HG03103 (cell line): ENCODE results near the gene GDPD1.
"Not testable (repeated sequence)": the region's sequence is repeated elsewhere in the genome, so short reads cannot be mapped to it uniquely, and the experiment has no call there.

ENCODE experiments used
- ATAC-seq: cut with Tn5 transposase; IDR thresholded peaks from one replicate; pipeline ENCODE4 v1.9.1; 2021; ENCODE audit warnings: low read depth; ENCODE audit not compliant: unreplicated experiment

Gene GDPD1

DNA sequence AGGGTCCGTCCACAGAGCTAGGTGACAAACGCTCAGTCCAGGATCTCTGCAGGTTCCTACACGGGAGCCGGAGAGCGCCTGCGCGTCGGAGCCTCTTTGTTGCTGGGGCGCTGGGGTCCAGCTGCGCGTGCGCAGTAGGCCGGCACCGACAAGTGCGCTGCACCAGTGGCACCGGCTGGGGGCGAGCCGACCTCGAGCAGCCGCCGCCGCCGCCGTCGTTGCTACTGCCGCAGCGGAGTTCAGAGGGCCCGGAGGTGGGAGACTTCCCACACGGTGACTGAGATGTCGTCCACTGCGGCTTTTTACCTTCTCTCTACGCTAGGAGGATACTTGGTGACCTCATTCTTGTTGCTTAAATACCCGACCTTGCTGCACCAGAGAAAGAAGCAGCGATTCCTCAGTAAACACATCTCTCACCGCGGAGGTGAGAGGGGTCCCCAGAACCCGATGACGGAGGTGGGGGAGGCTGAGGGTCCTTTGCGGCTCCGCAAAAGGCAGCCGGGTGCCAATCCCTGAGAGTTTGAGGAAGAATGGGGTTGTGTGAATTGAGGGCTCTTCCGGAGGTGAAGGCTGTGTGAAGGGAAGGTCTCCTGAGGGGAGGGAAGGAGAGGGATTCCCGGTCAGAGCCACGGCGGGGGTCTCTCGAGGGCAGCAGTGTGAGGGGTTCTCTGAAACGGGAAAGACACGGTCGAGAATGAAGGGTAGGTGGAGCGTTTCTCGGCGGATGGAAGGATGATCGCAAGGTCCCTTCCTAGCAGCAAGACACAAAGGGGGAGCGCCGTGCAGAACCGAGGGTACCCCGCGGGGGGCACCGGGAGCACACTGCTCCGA, at the start of gene GDPD1:
TSS of gene GDPD1 (plus strand) at position 184 of the 831 bp plus-strand sequence. CDS start at position 283, 99 bp downstream.
- peak; percentile 96 for ATAC-seq

DNA sequence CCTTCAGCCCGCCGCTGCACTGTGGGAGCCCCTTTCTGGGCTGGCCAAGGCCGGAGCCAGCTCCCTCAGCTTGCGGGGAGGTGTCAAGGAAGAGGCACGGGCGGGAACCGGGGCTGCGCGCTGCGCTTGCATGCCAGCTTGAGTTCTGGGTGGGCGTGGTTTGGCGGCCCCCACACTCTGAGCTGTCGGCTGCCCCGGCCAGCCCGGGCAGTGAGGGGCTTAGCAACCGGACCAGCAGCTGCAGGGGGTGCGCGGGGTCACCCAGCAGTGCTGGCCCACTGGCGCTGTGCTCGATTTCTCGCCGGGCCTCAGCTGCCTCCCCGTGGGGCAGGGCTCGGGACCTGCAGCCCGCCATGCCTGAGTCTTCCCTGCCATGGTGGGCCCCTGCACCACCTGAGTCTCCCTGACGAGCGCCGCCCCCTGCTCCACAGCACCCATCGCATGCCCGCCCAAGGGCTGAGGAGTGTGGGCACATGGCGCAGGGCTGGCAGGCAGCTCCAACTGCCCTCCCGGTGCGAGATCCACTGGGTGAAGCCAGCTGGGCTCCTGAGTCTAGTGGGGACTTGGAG, 47.8 kb upstream of the GDPD1 start:
- ATAC-seq = no peak

DNA sequence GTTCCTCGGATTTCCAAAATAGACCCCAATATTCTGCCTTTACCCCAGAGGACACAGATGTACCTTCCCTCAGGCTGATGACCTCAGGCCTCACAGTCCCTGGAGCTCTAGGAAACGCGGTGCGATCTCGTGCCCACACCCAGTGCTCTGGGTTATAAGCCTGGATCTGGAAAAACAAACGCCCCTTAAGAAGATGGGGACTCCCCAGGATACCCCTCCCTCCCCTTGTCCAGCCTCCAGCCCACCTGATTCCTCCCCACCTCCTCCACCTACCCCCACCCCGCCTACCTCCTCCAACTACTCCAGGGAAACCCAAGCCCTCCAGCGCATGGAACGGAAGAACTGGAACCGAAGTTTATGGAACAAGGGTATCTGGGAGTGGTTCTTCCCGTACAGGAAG, 45.6 kb upstream of the GDPD1 start:
- no peak for ATAC-seq

DNA sequence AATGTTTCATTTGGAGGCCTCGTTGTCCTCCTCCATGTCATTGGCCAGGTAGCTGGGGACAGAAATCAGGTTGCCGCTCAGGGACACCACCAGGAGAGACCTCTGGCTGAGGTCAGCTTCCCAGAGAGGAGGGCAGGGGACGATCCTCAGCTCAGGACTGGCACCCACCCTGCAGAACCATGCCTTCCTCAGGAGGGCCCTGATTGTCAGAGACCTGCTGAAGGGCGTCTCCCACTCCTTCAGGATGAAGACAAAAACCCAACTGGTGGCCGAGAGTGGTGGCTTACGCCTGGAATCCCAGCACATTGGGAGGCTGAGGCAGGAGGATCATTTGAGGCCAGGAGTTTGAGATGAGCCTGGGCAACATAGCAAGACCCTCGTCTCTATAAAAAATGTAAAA, 45.2 kb upstream of the GDPD1 start:
- ATAC-seq = no peak

DNA sequence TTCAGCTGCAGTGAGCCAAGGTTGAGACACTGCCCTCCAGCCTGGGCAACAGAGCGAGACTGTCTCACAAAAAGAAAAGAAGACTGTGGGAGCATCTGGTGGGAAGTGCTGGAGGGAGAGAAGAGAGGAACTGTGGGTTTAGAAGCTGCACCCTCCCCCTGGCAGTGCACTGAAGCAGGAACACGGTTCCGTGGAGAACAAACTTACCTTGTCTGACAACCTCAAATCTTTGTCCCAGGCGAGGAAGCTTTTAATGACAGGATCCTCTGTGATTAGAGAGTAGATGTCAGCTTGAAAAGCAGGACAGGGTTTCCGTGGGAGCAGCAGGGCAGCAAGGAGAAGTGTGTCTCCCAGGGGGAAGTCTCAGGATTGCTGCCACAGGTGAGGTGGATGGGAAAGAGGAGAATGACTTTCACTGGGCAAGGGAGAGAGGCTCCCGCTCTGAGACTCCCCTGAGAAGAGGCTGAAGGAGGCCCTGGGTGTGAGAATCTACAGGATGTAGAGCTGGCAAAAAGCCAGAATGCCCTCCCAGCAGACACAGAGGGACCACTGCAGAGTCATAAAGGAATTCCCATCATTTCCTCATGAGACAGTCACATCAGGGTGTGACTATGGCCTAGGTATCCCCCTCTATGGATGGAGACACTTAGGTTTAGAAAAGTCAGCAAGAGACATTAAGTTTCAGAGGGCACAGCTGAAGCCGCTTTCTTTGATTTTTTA, 41.9 kb upstream of the GDPD1 start:
- no peak for ATAC-seq

DNA sequence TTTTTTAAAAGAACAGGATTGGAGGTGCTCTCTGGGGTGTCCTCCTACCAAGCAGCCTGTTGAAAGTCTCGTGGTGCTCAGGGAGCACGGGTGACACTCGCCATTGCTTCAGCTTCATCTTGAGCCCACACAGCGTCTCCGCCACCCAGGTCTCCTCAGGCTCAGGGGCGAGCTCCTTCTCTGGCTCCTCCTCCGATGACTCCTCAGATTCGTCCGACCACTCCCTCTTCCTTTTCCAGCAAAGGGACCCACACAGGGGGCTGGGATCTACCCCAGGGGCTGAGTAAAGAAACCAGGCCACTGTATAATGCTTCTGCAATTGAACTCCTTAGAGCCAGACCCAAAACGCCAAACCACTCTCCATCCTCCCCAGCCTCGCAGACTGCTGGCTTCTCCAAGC, 40.7 kb upstream of the GDPD1 start:
- not testable (repeated sequence) for ATAC-seq

DNA sequence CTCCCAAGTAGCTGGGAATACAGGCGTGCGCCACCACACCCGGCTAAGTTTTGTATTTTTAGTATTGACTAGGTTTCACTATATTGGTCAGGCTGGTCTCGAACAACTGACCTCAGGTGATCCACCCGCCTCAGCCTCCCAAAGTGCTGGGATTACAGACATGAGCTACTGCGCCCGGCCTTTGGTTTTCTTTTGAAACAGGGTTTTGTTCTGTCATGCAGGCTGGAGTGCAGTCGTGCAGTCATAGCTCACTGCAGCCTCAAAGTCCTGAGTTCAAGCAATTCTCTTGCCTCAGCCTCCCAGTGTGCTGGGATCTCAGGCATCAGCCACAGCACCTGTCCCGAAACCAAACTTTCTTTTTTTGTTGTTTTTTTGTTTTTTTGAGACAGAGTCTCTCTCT, 39.7 kb upstream of the GDPD1 start:
- ATAC-seq = no peak

DNA sequence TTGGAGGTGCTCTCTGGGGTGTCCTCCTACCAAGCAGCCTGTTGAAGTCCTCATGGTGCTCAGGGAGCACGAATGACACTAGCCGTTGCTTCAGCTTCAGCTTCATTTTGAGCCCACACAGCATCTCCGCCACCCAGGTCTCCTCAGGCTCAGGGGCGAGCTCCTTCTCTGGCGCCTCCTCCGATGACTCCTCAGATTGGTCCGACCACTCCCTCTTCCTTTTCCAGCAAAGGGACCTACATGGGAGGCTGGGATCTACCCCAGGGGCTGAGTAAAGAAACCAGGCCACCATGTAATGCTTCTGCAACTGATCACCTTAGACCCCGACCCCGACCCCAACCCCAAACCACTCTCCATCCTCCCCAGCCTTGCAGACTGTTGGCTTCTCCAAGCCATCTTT, 38.8 kb upstream of the GDPD1 start:
- no peak for ATAC-seq

DNA sequence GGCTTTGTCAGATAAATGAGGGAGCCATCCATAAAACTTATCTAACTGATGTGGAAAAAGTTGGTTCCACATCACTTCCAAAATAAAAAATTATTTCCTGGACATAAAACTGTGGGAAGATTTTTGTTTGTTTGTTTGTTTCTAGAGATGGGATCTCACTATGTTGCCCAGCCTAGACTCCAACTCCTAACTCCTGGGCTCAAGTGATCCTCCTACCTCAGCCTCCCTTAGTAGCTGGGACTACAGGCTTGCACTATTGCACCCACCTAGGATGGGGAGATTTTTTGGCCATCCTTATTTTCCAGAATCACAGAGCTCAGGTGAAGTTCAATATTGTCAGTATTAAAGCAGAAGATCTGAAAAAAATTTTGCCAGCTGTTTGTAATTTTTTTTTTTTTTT, 34.3 kb upstream of the GDPD1 start:
- no peak for ATAC-seq

DNA sequence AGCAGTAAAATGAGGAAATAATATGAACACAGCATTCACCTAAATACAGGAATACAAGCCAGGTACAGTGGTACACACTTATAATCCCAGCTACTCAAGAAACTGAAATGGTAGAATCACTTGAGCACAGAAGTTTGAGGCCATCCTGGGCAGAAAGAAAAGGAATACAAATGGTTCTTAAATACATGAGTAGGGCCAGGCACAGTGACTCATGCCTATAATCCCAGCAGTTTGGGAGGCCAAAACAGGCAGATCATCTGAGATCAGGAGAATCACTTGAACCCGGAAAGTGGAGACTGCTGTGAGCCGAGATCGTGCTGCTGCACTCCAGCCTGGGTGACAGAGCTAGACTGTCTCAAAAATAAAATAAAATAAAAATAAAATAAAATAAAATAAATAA, 33.5 kb upstream of the GDPD1 start:
- ATAC-seq = no peak

DNA sequence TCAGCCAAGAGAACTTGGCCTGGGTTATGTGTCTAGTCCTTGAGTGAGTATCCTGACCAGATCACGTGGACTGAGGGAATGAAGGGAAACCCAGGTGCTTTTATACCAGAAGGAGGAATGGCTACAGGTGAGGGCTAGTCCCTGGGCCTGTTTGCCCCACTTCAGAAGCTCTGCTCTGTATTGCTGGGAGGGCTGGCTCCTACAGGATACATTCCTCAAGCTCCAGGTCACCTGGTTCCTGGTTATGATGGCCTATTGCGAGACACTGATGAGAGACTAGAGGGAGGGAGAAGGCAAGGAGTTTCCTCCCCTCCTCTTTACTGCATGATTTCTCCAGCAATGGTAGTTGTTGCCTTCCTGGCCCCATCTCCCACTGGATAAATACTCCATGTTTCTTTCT, 29.5 kb upstream of the GDPD1 start:
- no peak for ATAC-seq

DNA sequence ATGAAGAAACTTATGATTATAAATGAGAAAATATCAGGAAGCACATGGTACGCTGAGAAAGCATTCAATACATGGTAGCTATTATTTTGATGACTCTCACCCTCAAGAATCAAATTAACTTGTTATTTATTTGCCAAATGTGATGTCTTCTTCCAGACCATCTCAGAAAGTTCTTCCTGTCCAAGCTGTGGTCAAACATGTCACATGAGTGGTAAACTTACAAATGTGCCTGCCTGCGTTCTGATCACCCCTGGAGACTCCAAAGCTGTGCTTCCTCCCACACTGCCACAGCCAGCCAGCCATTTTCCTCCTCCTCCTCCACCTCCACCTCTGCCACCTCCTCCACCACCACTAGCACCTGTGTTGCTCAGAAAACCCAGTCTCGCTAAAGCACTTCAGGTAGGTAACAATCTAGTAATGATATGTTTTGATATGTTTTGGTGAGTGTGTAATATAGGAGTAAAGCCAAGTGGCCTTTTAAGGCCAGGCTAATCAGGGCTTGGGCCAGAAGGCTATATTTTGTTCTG, 26.9 kb upstream of the GDPD1 start:
- no peak for ATAC-seq

DNA sequence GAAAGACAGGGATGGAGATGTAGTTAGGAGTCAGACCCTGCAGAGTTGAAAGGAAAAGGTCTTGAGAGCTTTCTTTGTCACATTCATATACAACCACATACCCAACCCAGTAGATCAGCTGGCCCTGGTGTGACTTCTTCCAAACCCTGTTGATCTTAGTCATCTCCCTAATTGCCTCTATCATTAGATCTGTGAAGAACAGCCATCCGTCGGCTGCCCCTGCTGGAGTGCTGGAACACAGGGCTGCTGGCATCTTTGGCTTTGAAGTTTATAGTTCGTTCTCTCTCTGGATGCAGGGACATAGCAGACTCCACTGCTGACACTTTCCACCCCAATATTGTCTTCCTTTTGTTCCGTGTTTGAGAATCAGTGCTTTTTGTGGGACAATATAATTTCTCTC, 20.9 kb upstream of the GDPD1 start:
- no peak for ATAC-seq

DNA sequence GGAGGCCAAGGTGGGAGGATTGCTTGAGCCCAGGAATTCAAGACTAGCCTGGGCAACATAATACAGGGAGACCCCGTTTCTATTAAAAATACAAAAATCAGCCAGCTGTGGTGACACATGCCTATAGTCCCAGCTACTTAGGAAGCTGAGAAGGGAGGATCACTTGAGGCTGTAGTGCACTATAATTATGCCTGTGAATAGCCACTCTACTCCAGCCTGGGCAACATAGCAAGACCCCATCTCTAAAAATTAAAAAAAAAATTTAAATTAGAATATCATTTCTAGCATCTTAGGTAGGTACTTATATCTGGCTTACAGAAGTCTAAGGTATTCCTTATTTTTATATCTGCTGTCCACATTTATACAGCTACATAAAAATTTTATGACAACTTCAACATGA, 18.0 kb upstream of the GDPD1 start:
- ATAC-seq = no peak

DNA sequence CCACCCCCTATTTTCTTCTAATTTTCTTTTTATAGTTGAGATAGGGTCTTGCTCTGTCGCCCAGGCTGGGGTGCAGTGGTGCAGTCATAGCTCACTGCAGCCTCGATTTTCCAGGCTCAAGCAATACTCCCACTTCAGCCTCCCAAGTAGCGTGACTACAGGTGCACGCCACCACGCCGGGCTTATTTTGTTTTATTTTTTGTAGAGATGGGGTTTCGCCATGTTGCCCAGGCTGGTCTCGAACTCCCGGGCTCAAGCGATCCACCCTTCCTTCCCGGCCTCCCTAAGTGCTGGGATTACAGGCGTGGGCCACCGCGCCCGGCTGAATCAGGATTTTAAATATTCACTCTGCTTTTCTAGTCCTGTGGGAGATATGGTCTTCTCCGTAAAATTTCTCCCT, 941 bp upstream of the GDPD1 start:
- no peak for ATAC-seq

DNA sequence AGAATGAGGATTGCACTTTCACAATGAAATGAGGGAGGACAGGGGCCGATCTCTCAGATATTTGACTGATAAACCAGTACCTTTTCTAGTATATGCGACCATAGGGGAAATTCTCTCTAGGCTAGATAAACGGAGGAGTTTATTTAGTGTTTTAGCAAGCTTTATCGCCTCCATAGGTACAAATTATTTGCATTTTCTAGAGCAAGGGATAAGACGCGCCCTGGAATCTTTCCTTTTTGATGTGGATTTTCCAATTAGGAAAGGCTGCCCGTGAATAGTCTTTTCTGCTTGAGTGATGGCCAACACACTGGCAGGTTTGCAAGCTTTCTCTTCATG, 351 bp upstream of the GDPD1 start:
- ATAC-seq = no peak

DNA sequence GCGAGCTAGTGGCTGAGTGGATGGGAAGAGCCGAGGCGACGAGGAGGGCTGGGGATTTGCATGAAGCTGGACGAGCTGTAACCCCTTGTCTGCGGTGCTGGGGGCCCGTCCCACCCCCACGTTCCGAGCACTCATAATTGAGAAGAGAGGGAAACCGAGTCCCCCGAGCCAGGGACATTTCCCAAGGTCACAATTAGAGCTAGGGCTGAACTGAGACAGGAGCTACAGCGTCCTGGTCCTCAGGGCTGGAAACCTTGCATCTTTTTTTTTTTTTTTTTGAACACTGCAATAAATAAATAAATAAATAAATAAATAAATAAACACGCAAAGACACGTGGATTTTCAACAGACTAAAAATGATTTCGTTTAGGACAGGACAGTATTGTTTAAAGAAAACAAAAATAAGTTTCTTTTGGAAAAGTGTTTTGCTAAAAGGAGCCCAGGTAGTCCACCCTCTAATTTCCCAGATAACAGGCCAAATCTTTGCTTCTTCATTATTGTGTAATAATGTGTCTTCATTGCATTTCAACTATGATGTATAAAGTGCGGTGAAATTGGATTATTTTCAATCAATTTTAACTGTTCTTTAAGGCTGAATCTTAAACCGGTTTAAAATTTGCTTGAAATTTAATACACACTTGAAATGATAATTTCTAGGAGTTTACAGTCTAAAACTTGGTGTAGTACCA, 992 bp downstream of the GDPD1 start:
- no peak for ATAC-seq

DNA sequence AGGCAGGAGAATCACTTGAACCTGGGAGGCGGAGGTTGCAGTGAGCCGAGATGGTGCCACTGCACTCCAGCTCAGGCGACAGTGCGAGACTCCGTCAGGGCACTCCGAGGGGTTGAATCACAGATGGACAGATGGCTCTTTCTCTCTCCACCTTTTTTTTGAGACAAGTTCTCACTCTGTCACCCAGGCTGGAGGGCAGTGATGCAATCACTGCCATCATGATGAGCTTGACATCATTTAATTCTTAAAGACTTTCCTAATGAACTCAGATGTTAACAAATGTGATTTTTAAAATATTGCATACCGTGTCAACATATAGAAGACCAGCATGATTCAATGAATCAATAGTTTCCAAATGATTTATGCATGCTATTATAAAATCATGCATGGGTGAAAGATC, 3.5 kb downstream of the GDPD1 start:
- ATAC-seq = no peak

DNA sequence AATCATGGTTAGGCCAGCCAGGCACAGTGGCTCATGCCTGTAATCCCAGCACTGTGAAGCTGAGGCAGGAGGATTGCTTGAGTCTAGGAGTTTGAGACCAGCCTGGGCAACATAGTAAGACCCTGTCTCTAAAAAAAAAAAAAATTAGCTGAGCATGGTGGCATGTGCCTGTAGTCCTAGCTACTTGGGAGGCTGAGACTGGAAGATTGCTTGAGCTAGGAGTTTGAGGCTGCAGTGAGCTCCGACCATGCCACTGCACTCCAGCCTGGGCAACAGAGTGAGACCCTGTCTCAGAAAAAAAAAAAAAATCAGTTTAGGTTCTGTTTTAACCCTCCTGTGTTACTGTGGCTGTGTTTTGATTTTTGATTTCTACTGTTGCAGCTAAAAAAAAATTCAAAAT, 8.3 kb downstream of the GDPD1 start:
- not testable (repeated sequence) for ATAC-seq

DNA sequence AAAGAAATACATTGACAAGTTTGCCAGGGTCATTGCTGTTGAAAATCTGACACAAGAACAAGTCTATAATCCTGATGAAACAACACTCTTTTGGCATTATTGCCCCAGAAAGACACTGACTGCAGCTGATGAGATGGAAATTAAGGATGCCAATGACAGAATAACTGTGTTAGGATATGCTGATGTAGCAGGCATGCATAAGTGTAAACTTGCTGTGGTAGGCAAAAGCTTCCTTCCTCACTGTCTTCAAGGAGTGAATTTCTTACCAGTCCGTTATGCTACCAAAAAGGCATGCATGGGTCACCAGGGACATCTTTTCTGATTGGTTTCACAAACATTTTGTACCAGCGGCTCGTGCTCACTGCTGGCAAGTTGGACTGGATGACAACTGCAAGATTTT, 10.5 kb downstream of the GDPD1 start:
- ATAC-seq = no peak

DNA sequence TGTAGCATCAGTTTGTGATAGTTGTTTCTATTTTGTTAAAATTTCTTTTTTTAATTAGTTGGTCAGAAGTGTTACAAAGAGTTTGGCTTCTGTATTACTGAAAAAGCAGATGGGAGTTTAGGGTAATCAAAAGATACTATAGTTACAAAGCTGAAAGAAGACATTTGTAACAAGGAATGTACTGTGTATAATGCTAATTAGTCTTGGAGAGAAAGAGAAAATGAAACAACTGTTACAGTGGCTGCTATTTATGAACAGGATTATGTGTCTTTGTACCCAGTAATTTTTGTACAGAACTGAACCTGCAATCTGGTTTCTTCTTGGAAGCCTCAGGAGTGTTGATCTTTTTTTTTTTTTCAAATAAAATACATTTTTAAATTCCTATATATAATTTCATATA, 14.3 kb downstream of the GDPD1 start:
- no peak for ATAC-seq
